HepG2 (cell line): ENCODE results near the gene CARD19.

Experiments
- HMG20B ChIP-seq: conservative IDR thresholded peaks from 2 replicates; pipeline ENCODE4 v1.6.1; 2016; ENCODE audit warnings: missing genetic modification reagents, missing compliant biosample characterization
- NPAS2 ChIP-seq: sonication (generic); formaldehyde crosslinking; IDR thresholded peaks from 2 replicates; pipeline ENCODE4 v1.8.0; 2022; ENCODE audit warnings: mild to moderate bottlenecking, missing genetic modification reagents, borderline replicate concordance
- SP2 ChIP-seq: sonication (generic); formaldehyde crosslinking; IDR thresholded peaks from 2 replicates; pipeline ENCODE4 v1.5.1; 2020; ENCODE audit warnings: mild to moderate bottlenecking, missing genetic modification reagents
- THAP11 ChIP-seq: IDR thresholded peaks from 2 replicates; pipeline ENCODE4 v1.6.1; 2016; ENCODE audit warnings: missing biosample characterization, missing genetic modification reagents
- TF ChIP-seq, protein P1 (sequence below): sonication (generic); formaldehyde crosslinking; IDR thresholded peaks from 2 replicates; pipeline ENCODE4 v1.5.0; 2020; ENCODE audit warnings: mild to moderate bottlenecking, missing genetic modification reagents, moderate library complexity

DNA sequence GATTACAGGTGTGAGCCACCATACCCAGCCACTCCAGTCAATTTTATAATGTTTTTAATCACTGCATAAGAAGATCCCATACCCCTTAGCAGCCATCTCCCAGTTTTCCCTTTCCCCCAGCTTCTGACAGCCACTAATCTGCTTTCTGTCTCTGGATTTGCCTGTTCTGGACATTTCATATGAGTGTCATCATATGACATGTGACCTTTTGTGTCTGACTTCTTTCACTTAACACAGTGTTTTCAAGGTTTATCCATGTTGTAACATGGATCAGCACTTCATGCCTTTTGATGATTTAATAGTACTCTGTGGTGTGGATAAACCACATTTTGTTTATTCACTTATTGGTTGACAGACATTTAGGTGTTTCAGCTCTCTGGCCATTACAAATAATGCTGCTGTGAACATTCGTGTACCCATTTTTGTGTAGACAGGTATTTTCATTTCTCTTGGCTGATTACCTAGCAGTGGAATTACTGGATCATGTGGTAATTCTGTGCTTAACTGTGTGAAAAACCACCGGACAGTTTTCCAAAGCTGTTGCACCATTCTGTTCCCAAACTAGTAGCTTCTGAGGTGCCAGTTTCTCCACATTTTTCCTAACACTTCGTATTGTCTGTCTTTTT is 28.9 kb upstream of the CARD19 start:
- no peak for TF ChIP-seq THAP11 (CRISPR knock-in tag)
- no peak for TF ChIP-seq SP2 (CRISPR knock-in tag)
- TF ChIP-seq NPAS2 = no peak
- TF ChIP-seq, protein P1, sequence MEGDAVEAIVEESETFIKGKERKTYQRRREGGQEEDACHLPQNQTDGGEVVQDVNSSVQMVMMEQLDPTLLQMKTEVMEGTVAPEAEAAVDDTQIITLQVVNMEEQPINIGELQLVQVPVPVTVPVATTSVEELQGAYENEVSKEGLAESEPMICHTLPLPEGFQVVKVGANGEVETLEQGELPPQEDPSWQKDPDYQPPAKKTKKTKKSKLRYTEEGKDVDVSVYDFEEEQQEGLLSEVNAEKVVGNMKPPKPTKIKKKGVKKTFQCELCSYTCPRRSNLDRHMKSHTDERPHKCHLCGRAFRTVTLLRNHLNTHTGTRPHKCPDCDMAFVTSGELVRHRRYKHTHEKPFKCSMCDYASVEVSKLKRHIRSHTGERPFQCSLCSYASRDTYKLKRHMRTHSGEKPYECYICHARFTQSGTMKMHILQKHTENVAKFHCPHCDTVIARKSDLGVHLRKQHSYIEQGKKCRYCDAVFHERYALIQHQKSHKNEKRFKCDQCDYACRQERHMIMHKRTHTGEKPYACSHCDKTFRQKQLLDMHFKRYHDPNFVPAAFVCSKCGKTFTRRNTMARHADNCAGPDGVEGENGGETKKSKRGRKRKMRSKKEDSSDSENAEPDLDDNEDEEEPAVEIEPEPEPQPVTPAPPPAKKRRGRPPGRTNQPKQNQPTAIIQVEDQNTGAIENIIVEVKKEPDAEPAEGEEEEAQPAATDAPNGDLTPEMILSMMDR (CRISPR knock-in tag) = no peak
- no peak for TF ChIP-seq HMG20B (CRISPR knock-in tag)
